A673 (cell line): ENCODE results near the gene CREB3L1. TPM values are rescaled to one million over a fixed set of nuclear protein-coding genes. Genes with fewer than 3 reads are reported as not detected.

Source experiments
- BruUV-seq: library from RNA; stranded (reverse); fragments of 400-500 nt; replicated peaks from 2 replicates; lab custom pipeline; 2021; lab: Mats Ljungman, UMichigan
- CTCF ChIA-PET: fragments of 300-600 bp; sonication (Branson Sonifier 250); formaldehyde crosslinking; loops from one replicate; lab custom pipeline; 2022; ENCODE audit warnings: antibody characterized with exemption; lab: Charles Lee
- POLR2A ChIA-PET: fragments of 300-600 bp; sonication (Branson Sonifier 250); formaldehyde crosslinking; loops from one replicate; lab custom pipeline; 2022; ENCODE audit warnings: antibody characterized with exemption; ENCODE audit not compliant: low non-redundant PET; lab: Charles Lee
- DNase-seq: peaks from one replicate; pipeline ENCODE4 v3.0.0-alpha.2; 2015; ENCODE audit warnings: low spot score
- H3K27ac ChIP-seq: fragments of 200-600 bp; sonication (generic); 2 replicates; pipeline ENCODE4 v1.5.1; 2016; ENCODE audit warnings: mixed run types, low read depth, mild to moderate bottlenecking, mixed read lengths, antibody characterized with exemption, low read length; ENCODE audit not compliant: poor library complexity, severe bottlenecking
- H3K27me3 ChIP-seq: fragments of 200-600 bp; sonication (generic); replicated peaks from 2 replicates; pipeline ENCODE4 v1.6.1; 2017; ENCODE audit warnings: mixed run types, low read depth, mild to moderate bottlenecking, mixed read lengths, antibody characterized with exemption, low read length; ENCODE audit not compliant: insufficient read depth, poor library complexity
- H3K36me3 ChIP-seq: fragments of 200-600 bp; sonication (generic); 2 replicates; pipeline ENCODE4 v1.6.1; 2016; ENCODE audit warnings: mixed run types, mild to moderate bottlenecking, mixed read lengths, antibody characterized with exemption, low read length; ENCODE audit not compliant: insufficient read depth, poor library complexity, severe bottlenecking
- H3K4me1 ChIP-seq: fragments of 200-600 bp; sonication (generic); 2 replicates; pipeline ENCODE4 v1.6.1; 2017; ENCODE audit warnings: mixed run types, mild to moderate bottlenecking, mixed read lengths, antibody characterized with exemption, low read length; ENCODE audit not compliant: insufficient read depth, poor library complexity, severe bottlenecking
- H3K4me3 ChIP-seq: fragments of 200-600 bp; sonication (generic); 2 replicates; pipeline ENCODE4 v1.5.1; 2016; ENCODE audit warnings: low read depth, mixed run types, mild to moderate bottlenecking, mixed read lengths, low read length; ENCODE audit not compliant: poor library complexity, severe bottlenecking
- H3K9me3 ChIP-seq: fragments of 200-600 bp; sonication (generic); 2 replicates; pipeline ENCODE4 v1.6.1; 2016; ENCODE audit warnings: mixed run types, low read depth, mild to moderate bottlenecking, mixed read lengths, antibody characterized with exemption, low read length; ENCODE audit not compliant: poor library complexity, severe bottlenecking
- EZH2 ChIP-seq: fragments of 200-600 bp; sonication (generic); IDR thresholded peaks from 2 replicates; pipeline ENCODE4 v1.6.1; 2017; ENCODE audit warnings: borderline replicate concordance, low read depth, mild to moderate bottlenecking, mixed read lengths, antibody characterized with exemption, low read length; ENCODE audit not compliant: poor library complexity, severe bottlenecking
- intact Hi-C: fragments of 100-400 bp; cut with micrococcal nuclease; formaldehyde crosslinking; loops from one replicate; pipeline ENCODE4 v1.10.0; 2022; ENCODE audit not compliant: unreplicated experiment
- total RNA-seq: library from RNA; stranded (reverse); gene quantifications from 2 replicates; pipeline ENCODE4 v1.2.3, GENCODE V29; 2021
- TF ChIP-seq, protein P1 (sequence below): fragments of 300-800, 200-600 bp; sonication (generic); conservative IDR thresholded peaks from 2 replicates; pipeline ENCODE4 v1.5.1; 2017; ENCODE audit warnings: low read depth, mild to moderate bottlenecking, antibody characterized with exemption, low read length, moderate library complexity, mixed read lengths

Gene CREB3L1
- total RNA-seq, 1 experiment from 2014 or later = 3.5 TPM

DNA sequence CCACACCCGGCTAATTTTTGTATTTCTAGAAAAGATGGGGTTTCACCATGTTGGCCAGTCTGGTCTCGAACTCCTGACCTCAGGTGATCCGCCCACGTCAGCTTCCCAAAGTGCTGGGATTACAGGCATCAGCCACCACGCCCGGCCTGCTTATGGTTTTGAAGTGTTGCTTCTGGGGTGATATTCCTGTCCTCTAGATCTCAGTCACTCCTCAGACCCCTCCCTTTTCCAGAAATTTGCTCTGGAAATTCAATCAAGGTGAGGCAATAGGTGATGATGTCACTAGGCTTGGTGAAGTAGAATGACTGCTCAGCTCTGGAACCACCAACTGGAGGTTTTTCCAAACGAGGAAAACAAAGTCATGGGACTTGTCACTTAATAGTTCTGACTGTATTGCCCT lies 36.6 kb upstream of the CREB3L1 start:
- POLR2A ChIA-PET = interaction anchor here (0.7 kb wide), 1 partner anchor 113 kb away, joined by 10 read pairs; no protein-coding TSS in a partner anchor
- H3K4me3 ChIP-seq = no peak overlapping the region
- CTCF ChIA-PET = interaction anchor here (8.7 kb wide), 1 partner anchor 72 kb away, joined by 205 read pairs; no protein-coding TSS in a partner anchor
- BruUV-seq = no TSS peak
- no peaks in the 10 kb centered on the region for H3K27me3 ChIP-seq
- no peak for DNase-seq
- peaks cover 51% of the 10 kb centered on the region for H3K4me1 ChIP-seq
- intact Hi-C loops = loop anchor here (5.0 to 10.0 kb wide), 2 partner anchors 56 to 1624 kb away; no protein-coding TSS in a partner anchor
- TF ChIP-seq EZH2 = no peak
- TF ChIP-seq, protein P1, sequence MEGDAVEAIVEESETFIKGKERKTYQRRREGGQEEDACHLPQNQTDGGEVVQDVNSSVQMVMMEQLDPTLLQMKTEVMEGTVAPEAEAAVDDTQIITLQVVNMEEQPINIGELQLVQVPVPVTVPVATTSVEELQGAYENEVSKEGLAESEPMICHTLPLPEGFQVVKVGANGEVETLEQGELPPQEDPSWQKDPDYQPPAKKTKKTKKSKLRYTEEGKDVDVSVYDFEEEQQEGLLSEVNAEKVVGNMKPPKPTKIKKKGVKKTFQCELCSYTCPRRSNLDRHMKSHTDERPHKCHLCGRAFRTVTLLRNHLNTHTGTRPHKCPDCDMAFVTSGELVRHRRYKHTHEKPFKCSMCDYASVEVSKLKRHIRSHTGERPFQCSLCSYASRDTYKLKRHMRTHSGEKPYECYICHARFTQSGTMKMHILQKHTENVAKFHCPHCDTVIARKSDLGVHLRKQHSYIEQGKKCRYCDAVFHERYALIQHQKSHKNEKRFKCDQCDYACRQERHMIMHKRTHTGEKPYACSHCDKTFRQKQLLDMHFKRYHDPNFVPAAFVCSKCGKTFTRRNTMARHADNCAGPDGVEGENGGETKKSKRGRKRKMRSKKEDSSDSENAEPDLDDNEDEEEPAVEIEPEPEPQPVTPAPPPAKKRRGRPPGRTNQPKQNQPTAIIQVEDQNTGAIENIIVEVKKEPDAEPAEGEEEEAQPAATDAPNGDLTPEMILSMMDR = no peak
- H3K36me3 ChIP-seq = no peaks in the 10 kb centered on the region
- H3K27ac ChIP-seq = peak overlapping the region; percentile 0
- peaks cover 5% of the 10 kb centered on the region for H3K9me3 ChIP-seq

DNA sequence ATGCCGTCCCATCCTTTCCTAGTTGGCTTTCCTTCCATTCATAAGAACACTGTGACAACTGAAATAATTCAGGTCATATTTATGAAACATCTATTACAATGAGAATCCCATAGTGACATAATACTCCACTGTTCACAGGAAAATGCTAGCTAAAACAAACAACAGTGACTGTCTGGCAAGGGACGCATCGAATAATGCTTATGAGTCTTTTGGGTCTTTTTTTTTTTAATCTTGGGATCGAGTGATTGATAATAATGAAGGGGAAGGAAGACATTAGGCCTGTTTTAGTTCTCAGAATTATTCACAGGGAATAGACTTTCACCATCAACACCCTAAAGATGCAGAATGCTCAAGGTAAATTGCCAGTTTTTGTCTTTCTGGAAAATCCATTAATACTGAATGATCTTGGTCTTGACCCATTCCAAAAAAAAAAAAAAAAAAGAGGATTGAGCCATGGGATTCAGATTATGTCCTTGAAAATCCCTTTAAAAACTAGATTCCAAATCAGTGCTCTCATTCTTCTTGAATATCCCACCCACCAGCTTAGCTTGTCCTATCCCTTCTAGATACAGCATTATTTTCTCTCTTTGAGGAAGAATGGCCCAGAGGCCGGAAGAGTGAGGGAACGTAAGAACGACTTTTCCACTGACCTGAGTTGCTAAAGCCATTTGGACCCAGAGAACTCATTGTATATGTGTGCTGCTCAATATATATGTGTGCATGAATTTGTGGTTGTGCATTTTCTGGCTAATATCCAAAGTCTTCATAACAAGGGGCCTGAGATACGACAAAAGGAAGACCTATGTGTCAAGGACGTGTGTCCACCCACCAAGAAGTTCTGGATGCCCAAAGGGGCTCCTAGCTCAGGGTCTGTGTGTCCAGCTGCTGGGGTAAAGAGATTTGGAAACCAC lies 35.2 kb upstream of the CREB3L1 start:
- intact Hi-C loops = loop anchor here (2.0 to 10.0 kb wide), 3 partner anchors 37 to 1623 kb away; no protein-coding TSS in a partner anchor
- TF ChIP-seq, protein P1 = no peak
- no peak for TF ChIP-seq EZH2
- DNase-seq = no peak
- H3K27ac ChIP-seq = peak overlapping the region; percentile 98
- ChIA-PET POLR2A (interaction anchor here (0.7 to 1.4 kb wide), 6 partner anchors 30 to 937 kb away, joined by 3 to 10 read pairs (median 5); no protein-coding TSS in a partner anchor), CTCF (interaction anchor here (0.6 to 8.7 kb wide), 6 partner anchors 48 to 277 kb away, joined by 3 to 205 read pairs (median 3); no protein-coding TSS in a partner anchor)
- peak overlapping the region; percentile 45 for H3K4me3 ChIP-seq
- H3K27me3 ChIP-seq = no peaks in the 10 kb centered on the region
- no peaks in the 10 kb centered on the region for H3K36me3 ChIP-seq
- H3K9me3 ChIP-seq = no peaks in the 10 kb centered on the region
- H3K4me1 ChIP-seq = peaks cover 51% of the 10 kb centered on the region
- BruUV-seq = no TSS peak

DNA sequence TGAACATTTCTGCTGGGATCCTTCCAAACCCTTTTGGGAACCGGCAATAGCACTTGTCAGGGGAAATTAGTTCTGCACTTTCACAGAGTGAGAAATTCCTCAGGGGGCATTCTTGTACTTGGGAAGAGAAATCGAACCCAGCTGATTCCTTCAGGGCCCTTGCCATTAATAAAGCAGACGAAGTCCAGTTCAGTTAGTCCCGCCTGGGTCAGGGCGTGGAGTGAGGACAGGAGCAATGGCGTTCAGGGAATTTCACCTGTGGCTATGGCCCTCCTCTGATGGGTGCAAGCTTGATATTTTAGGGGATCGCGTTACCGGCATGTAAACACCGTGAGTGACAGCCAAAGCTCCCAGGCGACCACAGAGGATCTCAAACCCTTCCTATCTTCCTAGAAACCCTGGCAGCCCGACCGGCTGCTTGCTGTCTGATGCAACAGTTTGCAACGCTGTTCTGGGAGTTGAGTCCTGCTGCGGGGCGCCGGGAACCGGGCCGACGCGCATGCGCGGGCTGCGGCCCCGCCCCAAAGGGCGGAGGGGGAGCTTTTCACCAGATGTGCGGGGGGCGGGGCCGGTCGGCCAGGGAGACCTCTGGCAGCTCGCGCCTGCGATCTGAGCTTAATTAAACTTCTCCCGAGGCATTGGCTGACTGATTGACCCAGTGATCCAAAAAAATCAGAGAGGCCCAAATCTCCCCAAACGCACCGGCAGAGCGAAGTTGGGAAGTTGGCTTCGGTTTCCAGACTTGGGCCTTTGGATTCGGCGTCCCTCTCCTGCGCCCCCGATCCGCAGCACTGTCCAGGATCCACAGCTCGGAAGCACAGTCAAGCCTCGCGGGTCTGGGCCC lies 34.3 kb upstream of the CREB3L1 start:
- Histone ChIP-seq H3K4me1 (peaks cover 47% of the 10 kb centered on the region), H3K27me3 (no peaks in the 10 kb centered on the region), H3K36me3 (no peaks in the 10 kb centered on the region), H3K9me3 (no peaks in the 10 kb centered on the region), H3K4me3 (peak overlapping the region; percentile 45), H3K27ac (peak overlapping the region; percentile 98)
- peak; percentile 100 for DNase-seq
- ChIA-PET POLR2A (interaction anchor here (0.5 to 1.4 kb wide), 19 partner anchors 19 to 1835 kb away, joined by 3 to 9 read pairs (median 3); partner anchors contain the start of genes CREB3L1, CRY2 and PEX16), CTCF (interaction anchor here (0.5 to 8.7 kb wide), 9 partner anchors 9 to 278 kb away, joined by 3 to 205 read pairs (median 4); partner anchors contain the start of gene DGKZ)
- intact Hi-C loops = loop anchor here (2.0 to 10.0 kb wide), 3 partner anchors 36 to 1622 kb away; no protein-coding TSS in a partner anchor
- TSS peak; percentile 99 for BruUV-seq
- no peak for TF ChIP-seq EZH2
- TF ChIP-seq, protein P1 = 0 out of 2 replicates have a peak, but pooled peaks have one; percentile 9
